Trophoblast cell (in vitro differentiated cells and primary cell): Measurements from ENCODE around the gene PRKD2. TPM values are rescaled to one million over a fixed set of nuclear protein-coding genes. Genes with fewer than 3 reads are reported as not detected.

Experiments used
- DNase-seq, 2 donors: peaks; one replicate each; pipeline ENCODE4 v3.0.0-alpha.2; 2016
- H2AFZ ChIP-seq: 2 replicates; pipeline ENCODE4 v1.6.1; 2013; ENCODE audit warnings: low read length, moderate library complexity, mild to moderate bottlenecking; ENCODE audit not compliant: insufficient read depth, poor library complexity
- H2AK5ac ChIP-seq: 2 replicates; pipeline ENCODE4 v1.6.1; 2013; ENCODE audit warnings: mild to moderate bottlenecking, low read length
- H2BK120ac ChIP-seq: 2 replicates; pipeline ENCODE4 v1.6.1; 2013; ENCODE audit warnings: low read length, mild to moderate bottlenecking, moderate library complexity; ENCODE audit not compliant: insufficient read depth, poor library complexity
- H2BK12ac ChIP-seq: 2 replicates; pipeline ENCODE4 v1.6.1; 2013; ENCODE audit warnings: mild to moderate bottlenecking, low read length, moderate library complexity
- H2BK5ac ChIP-seq: 2 replicates; pipeline ENCODE4 v1.6.1; 2013; ENCODE audit warnings: low read length, low read depth, moderate library complexity, mild to moderate bottlenecking; ENCODE audit not compliant: poor library complexity
- H3K14ac ChIP-seq: 2 replicates; pipeline ENCODE4 v1.6.1; 2013; ENCODE audit warnings: mild to moderate bottlenecking, low read length
- H3K18ac ChIP-seq: 2 replicates; pipeline ENCODE4 v1.6.1; 2013; ENCODE audit warnings: mild to moderate bottlenecking, low read length
- H3K23ac ChIP-seq: 2 replicates; pipeline ENCODE4 v1.6.1; 2013; ENCODE audit warnings: low read length
- H3K27ac ChIP-seq: 2 replicates; pipeline ENCODE4 v1.5.1; 2013; ENCODE audit warnings: low read depth, mild to moderate bottlenecking, inconsistent platforms, low read length, moderate library complexity
- H3K27me3 ChIP-seq: 2 replicates; pipeline ENCODE4 v1.6.1; 2013; ENCODE audit warnings: inconsistent platforms, mild to moderate bottlenecking, low read length, moderate library complexity; ENCODE audit not compliant: insufficient read depth
- H3K36me3 ChIP-seq, 2 experiments: 1 replicate in 1 of 2; 2 replicates in 1 of 2; pipeline ENCODE4 v1.6.1; 2013; ENCODE audit warnings: low read length in 2 of 2, mild to moderate bottlenecking in 2 of 2, moderate library complexity in 1 of 2; ENCODE audit not compliant: insufficient read depth in 2 of 2, control insufficient read depth in 1 of 2
- H3K4ac ChIP-seq: 2 replicates; pipeline ENCODE4 v1.6.1; 2013; ENCODE audit warnings: low read depth, mild to moderate bottlenecking, low read length, moderate library complexity
- H3K4me1 ChIP-seq, 2 experiments: 1 replicate in 1 of 2; 2 replicates in 1 of 2; pipeline ENCODE4 v1.6.1; 2013; ENCODE audit warnings: low read length in 2 of 2, mild to moderate bottlenecking in 2 of 2, moderate library complexity in 1 of 2; ENCODE audit not compliant: insufficient read depth in 2 of 2, control insufficient read depth in 1 of 2
- H3K4me2 ChIP-seq: 2 replicates; pipeline ENCODE4 v1.6.1; 2013; ENCODE audit warnings: inconsistent platforms, mild to moderate bottlenecking, low read length, moderate library complexity
- H3K4me3 ChIP-seq: 2 replicates; pipeline ENCODE4 v1.5.1; 2013; ENCODE audit warnings: mild to moderate bottlenecking, low read depth, low read length, inconsistent platforms
- H3K79me1 ChIP-seq: one replicate; pipeline ENCODE4 v1.6.1; 2013; ENCODE audit warnings: low read length
- H3K79me2 ChIP-seq: 2 replicates; pipeline ENCODE4 v1.6.1; 2013; ENCODE audit warnings: low read length, mild to moderate bottlenecking; ENCODE audit not compliant: control insufficient read depth, insufficient read depth, poor library complexity
- H3K9ac ChIP-seq: 2 replicates; pipeline ENCODE4 v1.6.1; 2013; ENCODE audit warnings: mild to moderate bottlenecking, low read length
- H3K9me3 ChIP-seq: 2 replicates; pipeline ENCODE4 v1.6.1; 2013; ENCODE audit warnings: low read depth, mild to moderate bottlenecking, control low read depth, inconsistent platforms, low read length; ENCODE audit not compliant: insufficient read depth
- H4K12ac ChIP-seq: 2 replicates; pipeline ENCODE4 v1.6.1; 2013; ENCODE audit warnings: low read depth, mild to moderate bottlenecking, low read length, moderate library complexity
- H4K8ac ChIP-seq: 2 replicates; pipeline ENCODE4 v1.6.1; 2013; ENCODE audit warnings: low read depth, mild to moderate bottlenecking, low read length, moderate library complexity
- H4K91ac ChIP-seq: one replicate; pipeline ENCODE4 v1.6.1; 2013; ENCODE audit warnings: low read depth, mild to moderate bottlenecking, low read length, moderate library complexity
- WGBS: extraction: QIAGEN DNeasy Blood & Tissue Kit; methylation state at CpG from one replicate; pipeline ENCODE4 v1.1.7; 2013; ENCODE audit warnings: missing lambda C conversion rate; ENCODE audit not compliant: insufficient read length, insufficient coverage; ENCODE audit errors: extremely low coverage; 5-methylcytosine and 5-hydroxymethylcytosine counted together
- polyA plus RNA-seq: library from polyadenylated mRNA; stranded (reverse); fragments of 200-250 nt; gene quantifications from 2 replicates; pipeline ENCODE4 v1.2.3, GENCODE V29; 2013

Gene PRKD2
- polyA plus RNA-seq = 69.9 and 71.7 TPM in 2 replicates

- peak within 1 kb of the TSS; percentile 62 for H3K9ac ChIP-seq
- peak within 1 kb of the TSS; percentile 79 for H4K91ac ChIP-seq
These were observed at the start of gene PRKD2 for GRCh38 chr19:46717034-46717715. TSS of gene PRKD2 (minus strand) at chr19:46717114. CDS start at chr19:46716370, 744 bp downstream.

GRCh38 chr19:46764817-46765291 is 47.9 kb upstream of the PRKD2 start:
- H3K79me2 ChIP-seq = no peaks in the 10 kb centered on the region
- no peak overlapping the region for H3K14ac ChIP-seq
- H3K4me3 ChIP-seq = no peak overlapping the region

More at GRCh38 chr19:46717034-46717715, at the start of gene PRKD2:
- peak within 1 kb of the TSS; percentile 87 for H3K18ac ChIP-seq
- H3K9me3 ChIP-seq = no peaks in the 10 kb centered on the region
- H3K36me3 ChIP-seq = peaks cover 38 to 39% of the 10 kb centered on the region in 2 experiments
- H3K14ac ChIP-seq = peak within 1 kb of the TSS; percentile 85
- peak within 1 kb of the TSS; percentile 73 for H2BK5ac ChIP-seq
- H4K8ac ChIP-seq = peak within 1 kb of the TSS; percentile 86
- H3K79me2 ChIP-seq = peaks cover 26% of the 10 kb centered on the region
- H3K4ac ChIP-seq = peak within 1 kb of the TSS; percentile 91
- peak within 1 kb of the TSS; percentile 82 for H2AK5ac ChIP-seq
- H3K4me2 ChIP-seq = peak within 1 kb of the TSS; percentile 67
- no peak within 1 kb of the TSS for H3K23ac ChIP-seq
- peak; percentile 66 to 82 for DNase-seq
- H2BK12ac ChIP-seq = peak within 1 kb of the TSS; percentile 27
- peak within 1 kb of the TSS; percentile 79 for H3K4me3 ChIP-seq
- H3K4me1 ChIP-seq = peaks cover 0 to 10% of the 10 kb centered on the region in 2 experiments
- H2AFZ ChIP-seq = peak within 1 kb of the TSS; percentile 74
- peaks cover 30% of the 10 kb centered on the region for H3K79me1 ChIP-seq
- H2BK120ac ChIP-seq = peak within 1 kb of the TSS; percentile 73
- peak within 1 kb of the TSS; percentile 40 for H3K27ac ChIP-seq
- peak within 1 kb of the TSS; percentile 66 for H4K12ac ChIP-seq
- H3K27me3 ChIP-seq = no peaks in the 10 kb centered on the region
- WGBS = no CpG with 5 or more reads among the region's 52 CpGs

GRCh38 chr19:46762245-46762890 is 45.5 kb upstream of the PRKD2 start:
- Histone ChIP-seq H3K23ac (no peak overlapping the region), H3K4me2 (no peak overlapping the region), H2AFZ (no peak overlapping the region), H2BK12ac (no peak overlapping the region), H3K4me3 (no peak overlapping the region), H3K79me1 (no peaks in the 10 kb centered on the region), H3K27me3 (no peaks in the 10 kb centered on the region), H3K4me1 (no peaks in the 10 kb centered on the region), H4K12ac (no peak overlapping the region), H3K79me2 (no peaks in the 10 kb centered on the region), H2AK5ac (no peak overlapping the region), H3K27ac (no peak overlapping the region), H3K14ac (no peak overlapping the region), H3K9ac (no peak overlapping the region), H4K91ac (no peak overlapping the region), H3K9me3 (peaks cover 3% of the 10 kb centered on the region), H3K18ac (no peak overlapping the region), H4K8ac (no peak overlapping the region), H3K36me3 (peaks cover 3 to 4% of the 10 kb centered on the region in 2 experiments), H3K4ac (no peak overlapping the region), H2BK120ac (no peak overlapping the region), H2BK5ac (no peak overlapping the region)
- DNase-seq = no peak
- WGBS = no CpG with 5 or more reads among the region's 6 CpGs

More at GRCh38 chr19:46764817-46765291, 47.9 kb upstream of the PRKD2 start:
- Histone ChIP-seq H3K9ac (no peak overlapping the region), H2AK5ac (no peak overlapping the region), H3K23ac (no peak overlapping the region), H2BK120ac (no peak overlapping the region), H3K4me1 (no peaks in the 10 kb centered on the region), H3K9me3 (peaks cover 3% of the 10 kb centered on the region), H2BK12ac (no peak overlapping the region), H2BK5ac (no peak overlapping the region), H3K4me2 (no peak overlapping the region), H3K27me3 (no peaks in the 10 kb centered on the region), H3K18ac (no peak overlapping the region), H3K36me3 (no peaks in the 10 kb centered on the region), H4K91ac (no peak overlapping the region), H4K8ac (no peak overlapping the region), H3K27ac (no peak overlapping the region), H3K4ac (no peak overlapping the region), H3K79me1 (no peaks in the 10 kb centered on the region), H4K12ac (no peak overlapping the region), H2AFZ (no peak overlapping the region)
- no peak for DNase-seq
- no CpG with 5 or more reads among the region's 11 CpGs for WGBS

GRCh38 chr19:46761418-46761831 is 44.5 kb upstream of the PRKD2 start:
- no peak overlapping the region for H3K4me3 ChIP-seq
- no peak overlapping the region for H2BK120ac ChIP-seq
- WGBS = no CpG with 5 or more reads among the region's 5 CpGs
- no peaks in the 10 kb centered on the region for H3K4me1 ChIP-seq
- peaks cover 2% of the 10 kb centered on the region for H3K9me3 ChIP-seq
- no peak overlapping the region for H4K12ac ChIP-seq
- H3K4me2 ChIP-seq = no peak overlapping the region
- H3K23ac ChIP-seq = no peak overlapping the region
- H3K27me3 ChIP-seq = no peaks in the 10 kb centered on the region
- H3K4ac ChIP-seq = no peak overlapping the region
- no peak overlapping the region for H3K27ac ChIP-seq
- H3K9ac ChIP-seq = no peak overlapping the region
- H3K14ac ChIP-seq = no peak overlapping the region
- H4K8ac ChIP-seq = no peak overlapping the region
- H2AFZ ChIP-seq = no peak overlapping the region
- no peak overlapping the region for H2BK12ac ChIP-seq
- H3K18ac ChIP-seq = no peak overlapping the region
- no peak overlapping the region for H2AK5ac ChIP-seq
- DNase-seq = no peak
- H3K79me2 ChIP-seq = no peaks in the 10 kb centered on the region
- H3K79me1 ChIP-seq = no peaks in the 10 kb centered on the region
- peaks cover 10 to 11% of the 10 kb centered on the region in 2 experiments for H3K36me3 ChIP-seq
- H2BK5ac ChIP-seq = no peak overlapping the region
- no peak overlapping the region for H4K91ac ChIP-seq
